HG02938 (cell line): Measurements from ENCODE around the gene DEAF1.
"Not testable (repeated sequence)": the region's sequence is repeated elsewhere in the genome, so short reads cannot be mapped to it uniquely, and the experiment has no call there.

Experiments
- ATAC-seq: cut with Tn5 transposase; IDR thresholded peaks from one replicate; pipeline ENCODE4 v1.9.1; 2021; ENCODE audit warnings: mild to moderate bottlenecking, moderate library complexity; ENCODE audit not compliant: unreplicated experiment

DEAF1 gene

GRCh38 chr11:701741-702461 is 6.9 kb upstream of the DEAF1 start:
- no peak for ATAC-seq

GRCh38 chr11:699753-700152 is 4.7 kb upstream of the DEAF1 start:
- ATAC-seq: no peak

- ATAC-seq: no peak
These were observed 4.1 kb upstream of the DEAF1 start for GRCh38 chr11:699116-699508.

GRCh38 chr11:698493-699115 is 3.6 kb upstream of the DEAF1 start:
- ATAC-seq: no peak

GRCh38 chr11:697811-698311 is 2.8 kb upstream of the DEAF1 start:
- ATAC-seq: no peak

- no peak for ATAC-seq
These were observed 2.0 kb upstream of the DEAF1 start for GRCh38 chr11:696955-697491.

- ATAC-seq: peak; percentile 74
These were observed 671 bp upstream of the DEAF1 start, which contains the start of gene TMEM80 for GRCh38 chr11:695538-696248. Gene TMEM80 (plus strand): TSS chr11:695816. CDS start chr11:695828, 12 bp downstream.

- peak; percentile 78 for ATAC-seq
These were observed 191 bp upstream of the DEAF1 start for GRCh38 chr11:695288-695537.

- ATAC-seq: no peak
These were observed 997 bp downstream of the DEAF1 start for GRCh38 chr11:693887-694562.

- ATAC-seq: no peak
These were observed 1.6 kb downstream of the DEAF1 start for GRCh38 chr11:693415-693831.

GRCh38 chr11:692824-693414 is 2.1 kb downstream of the DEAF1 start:
- no peak for ATAC-seq

GRCh38 chr11:691710-692590 is 3.1 kb downstream of the DEAF1 start:
- ATAC-seq: no peak

GRCh38 chr11:690738-691633 is 4.0 kb downstream of the DEAF1 start:
- no peak for ATAC-seq

- not testable (repeated sequence) for ATAC-seq
These were observed 4.8 kb downstream of the DEAF1 start for GRCh38 chr11:690244-690643.

- ATAC-seq: no peak
These were observed 5.4 kb downstream of the DEAF1 start for GRCh38 chr11:689625-690024.

GRCh38 chr11:688681-689080 is 6.3 kb downstream of the DEAF1 start:
- ATAC-seq: no peak

GRCh38 chr11:687751-688150 is 7.3 kb downstream of the DEAF1 start:
- no peak for ATAC-seq

GRCh38 chr11:686451-687243 is 8.4 kb downstream of the DEAF1 start:
- ATAC-seq: no peak
